Activated CD4-positive, alpha-beta T cell treated with anti-CD3 and anti-CD28 coated beads, Interleukin-2, amount 50 U/mL, for 1 hour (primary cell): ENCODE results near the gene ERN1.
"Not testable (repeated sequence)": the region's sequence is repeated elsewhere in the genome, so short reads cannot be mapped to it uniquely, and the experiment has no call there.

Experiments
- DNase-seq: peaks from one replicate; pipeline ENCODE4 v3.0.0-alpha.2; 2020

ERN1 gene

GRCh38 chr17:64022611-64023063, 107.3 kb downstream of the ERN1 start:
- DNase-seq: no peak

- DNase-seq: peak; percentile 85
These were observed 109.7 kb downstream of the ERN1 start, which contains the start of gene ICAM2 for GRCh38 chr17:64020056-64020766. ICAM2 (minus strand) TSS chr17:64020633; CDS start chr17:64006691, 13,942 bp downstream.

GRCh38 chr17:64019551-64019961, 110.4 kb downstream of the ERN1 start:
- DNase-seq: peak; percentile 25

- DNase-seq: no peak
These were observed 112.5 kb downstream of the ERN1 start for GRCh38 chr17:64017381-64017980.

- DNase-seq: no peak
These were observed 113.0 kb downstream of the ERN1 start for GRCh38 chr17:64016974-64017373.

GRCh38 chr17:64016231-64016784, 113.6 kb downstream of the ERN1 start:
- no peak for DNase-seq

- no peak for DNase-seq
These were observed 114.5 kb downstream of the ERN1 start for GRCh38 chr17:64015447-64015846.

- DNase-seq: no peak
These were observed 120.2 kb downstream of the ERN1 start for GRCh38 chr17:64009571-64010402.

GRCh38 chr17:64008830-64009229, 121.1 kb downstream of the ERN1 start:
- no peak for DNase-seq

- no peak for DNase-seq
These were observed 121.6 kb downstream of the ERN1 start for GRCh38 chr17:64008346-64008745.

- DNase-seq: no peak
These were observed 122.1 kb downstream of the ERN1 start for GRCh38 chr17:64007838-64008282.

- DNase-seq: not testable (repeated sequence)
These were observed 122.7 kb downstream of the ERN1 start for GRCh38 chr17:64007089-64007837.

GRCh38 chr17:64006361-64007088, 123.4 kb downstream of the ERN1 start:
- DNase-seq: no peak

- no peak for DNase-seq
These were observed 124.2 kb downstream of the ERN1 start for GRCh38 chr17:64005734-64006167.

- no peak for DNase-seq
These were observed 124.8 kb downstream of the ERN1 start for GRCh38 chr17:64004903-64005733.

GRCh38 chr17:64004218-64004770, 125.7 kb downstream of the ERN1 start:
- no peak for DNase-seq

- DNase-seq: no peak
These were observed 126.3 kb downstream of the ERN1 start for GRCh38 chr17:64003526-64004121.

GRCh38 chr17:64002658-64003525, 127.1 kb downstream of the ERN1 start:
- no peak for DNase-seq
